AG09309 (cell line): Measurements from ENCODE around the gene CNDP1.

ENCODE experiments used
- DNase-seq: peaks from one replicate; pipeline ENCODE4 v3.0.0-alpha.2; 2010; ENCODE audit warnings: low read depth
- H3K4me3 ChIP-seq: 2 replicates; pipeline ENCODE4 v1.5.1; 2011; ENCODE audit warnings: mild to moderate bottlenecking, low read depth, low read length, moderate library complexity; ENCODE audit not compliant: control insufficient read depth
- TF ChIP-seq, protein P1 (sequence below): IDR thresholded peaks from 2 replicates; pipeline ENCODE4 v1.5.1; 2011; ENCODE audit warnings: mild to moderate bottlenecking, low read depth, low read length, inconsistent platforms; ENCODE audit not compliant: insufficient read depth, control insufficient read depth; ENCODE audit errors: missing control alignments

The CNDP1 gene

DNA sequence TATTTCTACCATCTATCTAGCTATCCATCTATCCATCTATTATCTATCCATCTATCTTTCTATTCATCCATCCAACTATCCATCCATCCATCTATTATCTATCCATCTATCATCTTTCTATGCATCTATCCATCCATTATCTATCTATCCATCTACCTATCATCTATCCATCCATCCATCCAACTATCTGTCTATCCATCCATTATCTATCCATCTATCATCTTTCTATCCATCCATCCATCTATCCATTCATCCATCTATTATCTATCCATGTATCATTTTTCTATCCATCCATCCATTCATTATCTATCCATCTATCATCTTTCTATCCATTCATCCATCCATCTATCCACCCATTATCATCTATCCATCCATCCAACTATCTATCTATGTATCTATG, 38.8 kb downstream of the CNDP1 start:
- TF ChIP-seq, protein P1, sequence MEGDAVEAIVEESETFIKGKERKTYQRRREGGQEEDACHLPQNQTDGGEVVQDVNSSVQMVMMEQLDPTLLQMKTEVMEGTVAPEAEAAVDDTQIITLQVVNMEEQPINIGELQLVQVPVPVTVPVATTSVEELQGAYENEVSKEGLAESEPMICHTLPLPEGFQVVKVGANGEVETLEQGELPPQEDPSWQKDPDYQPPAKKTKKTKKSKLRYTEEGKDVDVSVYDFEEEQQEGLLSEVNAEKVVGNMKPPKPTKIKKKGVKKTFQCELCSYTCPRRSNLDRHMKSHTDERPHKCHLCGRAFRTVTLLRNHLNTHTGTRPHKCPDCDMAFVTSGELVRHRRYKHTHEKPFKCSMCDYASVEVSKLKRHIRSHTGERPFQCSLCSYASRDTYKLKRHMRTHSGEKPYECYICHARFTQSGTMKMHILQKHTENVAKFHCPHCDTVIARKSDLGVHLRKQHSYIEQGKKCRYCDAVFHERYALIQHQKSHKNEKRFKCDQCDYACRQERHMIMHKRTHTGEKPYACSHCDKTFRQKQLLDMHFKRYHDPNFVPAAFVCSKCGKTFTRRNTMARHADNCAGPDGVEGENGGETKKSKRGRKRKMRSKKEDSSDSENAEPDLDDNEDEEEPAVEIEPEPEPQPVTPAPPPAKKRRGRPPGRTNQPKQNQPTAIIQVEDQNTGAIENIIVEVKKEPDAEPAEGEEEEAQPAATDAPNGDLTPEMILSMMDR = no peak
- H3K4me3 ChIP-seq = no peak overlapping the region
- DNase-seq = no peak

DNA sequence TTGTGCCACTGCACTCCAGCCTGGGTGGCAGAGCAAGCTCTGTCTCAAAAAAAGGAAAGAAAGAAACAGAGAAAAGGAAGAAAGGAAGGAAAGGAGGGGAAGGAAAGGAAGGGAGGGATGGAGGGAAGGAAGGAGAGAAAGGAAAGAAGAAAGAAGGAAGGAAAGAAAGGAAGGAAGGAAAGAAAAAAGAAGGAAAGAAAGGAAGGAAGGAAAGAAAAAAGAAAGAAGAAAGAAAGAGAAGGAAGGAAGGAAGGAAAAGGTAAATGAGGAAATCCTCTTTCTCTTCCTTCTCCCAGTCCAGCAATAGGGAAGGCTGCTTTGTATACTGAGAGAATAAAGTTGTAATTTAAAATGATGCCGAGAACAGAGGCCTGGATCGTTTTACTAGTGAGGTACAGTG, 40.6 kb downstream of the CNDP1 start:
- no peak overlapping the region for H3K4me3 ChIP-seq
- TF ChIP-seq, protein P1 = no peak
- no peak for DNase-seq

DNA sequence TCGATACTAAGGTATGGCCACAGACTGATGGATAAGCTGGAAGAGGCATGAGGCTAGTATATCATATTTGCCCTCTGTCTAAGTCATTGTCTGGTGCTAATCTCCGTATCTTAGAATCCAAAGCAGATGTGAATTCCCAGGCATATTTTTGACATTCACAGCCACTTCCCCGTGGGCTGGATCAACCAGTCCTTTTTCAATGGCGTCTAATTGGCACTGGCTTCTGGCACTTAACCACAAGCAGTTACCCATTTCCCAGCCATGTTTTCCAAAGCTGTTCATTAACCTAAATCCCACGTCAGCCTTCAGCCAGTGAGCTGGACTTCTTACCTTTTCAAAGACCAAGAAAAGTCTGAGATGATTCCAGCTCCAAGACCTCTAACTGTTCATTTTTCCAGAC, 42.7 kb downstream of the CNDP1 start:
- no peak for DNase-seq
- H3K4me3 ChIP-seq = no peak overlapping the region
- TF ChIP-seq, protein P1 = no peak

DNA sequence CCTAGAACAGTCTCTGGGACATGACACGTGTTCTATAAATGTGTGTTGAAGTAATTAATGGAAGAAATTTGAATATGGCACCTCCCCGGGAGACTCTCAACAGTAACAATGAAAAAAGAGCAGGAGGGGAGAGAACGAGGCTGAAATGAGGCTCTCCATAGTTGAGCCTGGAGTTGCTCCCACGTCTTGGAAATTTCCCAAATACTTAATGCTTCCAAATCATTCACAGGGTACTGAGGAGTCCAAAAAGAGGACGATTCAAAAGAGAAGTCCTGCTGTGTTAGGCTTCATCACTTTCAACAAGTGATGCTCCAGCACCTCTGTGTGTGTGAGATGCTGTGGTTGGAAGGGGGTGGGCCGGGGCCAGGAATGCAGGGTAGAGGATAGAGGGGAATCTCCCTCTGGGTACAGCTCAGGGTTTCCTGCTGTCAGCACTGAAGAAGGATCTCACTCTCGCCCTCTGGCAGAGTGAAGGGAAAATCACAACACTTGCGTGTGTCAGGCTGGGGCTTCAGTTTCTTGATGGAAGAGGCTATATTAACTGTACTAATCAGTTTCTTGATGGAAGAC, 45.3 kb downstream of the CNDP1 start:
- H3K4me3 ChIP-seq = no peak overlapping the region
- DNase-seq = no peak
- TF ChIP-seq, protein P1 = no peak

DNA sequence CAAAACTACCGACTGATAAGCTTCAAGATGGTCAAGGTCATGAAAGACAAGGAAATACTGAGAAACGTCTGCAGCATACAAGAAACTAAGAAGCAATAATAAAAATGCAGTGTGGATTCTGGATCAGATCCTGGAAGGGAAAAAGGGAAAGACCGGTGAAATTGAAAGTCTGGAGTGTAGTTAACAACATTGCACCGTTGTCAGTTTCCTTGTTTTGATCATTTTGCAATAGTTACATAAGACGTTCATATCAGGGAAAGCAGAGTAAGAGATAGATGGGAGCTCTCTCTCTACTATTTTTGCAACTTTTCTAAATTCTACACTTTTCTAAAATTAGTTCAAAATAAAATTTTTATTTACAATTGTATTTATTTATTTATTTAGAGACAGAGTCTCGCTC, 48.3 kb downstream of the CNDP1 start:
- no peak for DNase-seq
- TF ChIP-seq, protein P1 = no peak

DNA sequence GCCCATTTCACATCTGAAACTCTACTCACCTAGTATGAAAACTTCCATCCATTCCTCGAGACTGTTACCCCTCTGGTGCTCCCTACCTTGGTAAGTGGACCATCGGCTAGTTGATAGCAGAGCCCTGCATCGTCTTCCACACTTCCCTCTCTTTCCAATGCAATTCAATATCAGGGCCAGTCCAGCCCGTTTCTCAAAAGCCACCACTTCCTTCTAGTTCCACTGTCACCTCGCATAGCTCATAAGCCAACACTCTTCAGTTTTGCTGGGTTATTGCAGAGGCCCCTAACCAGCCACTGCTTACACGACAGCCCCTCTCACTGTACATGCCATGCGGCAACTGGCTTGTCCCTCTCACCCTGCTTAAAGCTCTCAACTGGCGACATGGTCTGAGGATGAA, 53.1 kb downstream of the CNDP1 start:
- TF ChIP-seq, protein P1 = no peak
- H3K4me3 ChIP-seq = no peak overlapping the region
- DNase-seq = no peak

More for the DNA sequence above, 48.3 kb downstream of the CNDP1 start:
- H3K4me3 ChIP-seq = no peak overlapping the region

DNA sequence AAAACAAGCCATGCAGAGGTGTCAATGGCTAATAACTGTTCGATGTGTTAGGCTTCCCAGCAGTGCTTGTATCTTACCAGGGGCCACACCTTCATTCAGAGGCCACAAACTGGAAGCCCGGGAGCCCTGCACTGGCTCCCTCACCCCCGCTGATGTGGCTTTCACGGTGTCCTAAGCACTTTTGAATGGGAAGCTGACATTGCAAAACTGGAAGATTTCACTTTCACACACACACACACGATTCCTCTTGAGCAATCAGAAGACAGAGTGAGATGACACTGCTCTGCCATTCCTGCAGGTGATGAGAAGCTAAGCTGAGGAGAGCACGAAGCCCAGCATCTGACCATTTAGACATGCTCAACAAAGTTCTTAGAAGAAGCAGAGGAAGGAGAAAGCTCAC, 54.7 kb downstream of the CNDP1 start:
- DNase-seq = no peak

More for the DNA sequence above, 54.7 kb downstream of the CNDP1 start:
- no peak overlapping the region for H3K4me3 ChIP-seq
- TF ChIP-seq, protein P1 = no peak
